ENCODE measurements around the gene EEA1.

GRCh38 chr12:92785563-92785950, 143.5 kb downstream of the EEA1 start:
- TF ChIP-seq EZH2 (IDR thresholded peaks at IDR 0.05): no peak
- no peak for TF ChIP-seq POLR2AphosphoS5 (IDR thresholded peaks at IDR 0.05; ENCODE audit: borderline replicate concordance, low read depth, low read length)
- TF ChIP-seq FOXP2 (optimal IDR thresholded peaks at IDR 0.05; ENCODE audit: control extremely low read depth, extremely low read length, insufficient read depth): no peak

Measured in SK-N-MC (cell line).